Stimulated activated CD4-positive, alpha-beta T cell treated with anti-CD3 and anti-CD28 coated beads, Interleukin-12 subunit alpha, Interleukin-12 subunit beta, amount 100 ng/mL, for 48 hours (primary cell): ENCODE results near the gene KCNK10.

Experiments
- DNase-seq, 3 donors: peaks; one replicate each; pipeline ENCODE4 v3.0.0-alpha.2; 2020; ENCODE audit warnings: low read depth in 2 of 3, low spot score in 1 of 3

KCNK10 gene

GRCh38 chr14:88321692-88322503 is 1.2 kb downstream of the KCNK10 start:
- DNase-seq: no peak

DNA sequence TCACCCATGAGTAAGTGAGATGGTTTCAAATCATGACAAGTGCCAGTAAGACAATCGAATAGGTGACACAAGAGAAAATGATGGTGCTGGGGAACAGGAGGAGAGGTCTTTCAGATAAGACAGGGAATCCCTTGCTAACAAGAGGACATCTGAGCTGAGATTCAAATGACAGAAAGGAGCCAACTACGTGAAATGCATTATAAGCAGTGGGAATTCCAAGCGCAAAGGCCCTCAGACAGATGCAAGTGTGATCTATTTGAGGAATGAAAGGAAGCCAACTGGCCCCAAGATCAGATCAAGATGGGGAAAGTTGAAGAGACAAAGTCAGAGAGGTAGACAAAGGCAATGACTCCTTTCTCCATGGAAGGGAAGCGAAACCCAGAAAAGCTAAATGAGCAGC is 4.7 kb downstream of the KCNK10 start:
- DNase-seq: no peak

- no peak for DNase-seq
Observed at GRCh38 chr14:88316521-88316920, 6.5 kb downstream of the KCNK10 start.

- DNase-seq: no peak
Observed at GRCh38 chr14:88312257-88312656, 10.8 kb downstream of the KCNK10 start.

GRCh38 chr14:88311780-88312179 is 11.3 kb downstream of the KCNK10 start:
- no peak for DNase-seq

- DNase-seq: no peak
Observed at GRCh38 chr14:88310449-88310848, 12.6 kb downstream of the KCNK10 start.

DNA sequence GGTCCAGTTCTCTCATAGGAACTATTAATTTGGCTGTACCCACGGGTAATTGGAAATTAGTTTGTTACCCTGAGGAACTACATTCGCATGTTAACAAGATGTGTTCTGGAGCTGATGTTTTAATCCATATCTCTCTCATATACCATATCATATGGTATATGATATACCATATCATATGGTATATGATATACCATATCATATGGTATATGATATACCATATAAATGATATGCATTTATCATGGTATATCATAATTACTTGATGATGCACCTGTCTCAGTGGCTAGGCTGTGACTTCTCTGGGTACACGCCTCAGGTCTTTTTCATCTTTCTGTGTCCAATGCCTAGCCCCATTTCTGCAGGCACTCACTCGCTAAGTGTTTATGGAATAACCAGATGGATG is 13.0 kb downstream of the KCNK10 start:
- DNase-seq: no peak

GRCh38 chr14:88305528-88306322 is 17.3 kb downstream of the KCNK10 start:
- no peak for DNase-seq

- no peak for DNase-seq
Observed at GRCh38 chr14:88303041-88303440, 20.0 kb downstream of the KCNK10 start.

- no peak for DNase-seq
Observed at GRCh38 chr14:88301381-88301780, 21.7 kb downstream of the KCNK10 start.

- DNase-seq: no peak
Observed at GRCh38 chr14:88300817-88301216, 22.3 kb downstream of the KCNK10 start.

DNA sequence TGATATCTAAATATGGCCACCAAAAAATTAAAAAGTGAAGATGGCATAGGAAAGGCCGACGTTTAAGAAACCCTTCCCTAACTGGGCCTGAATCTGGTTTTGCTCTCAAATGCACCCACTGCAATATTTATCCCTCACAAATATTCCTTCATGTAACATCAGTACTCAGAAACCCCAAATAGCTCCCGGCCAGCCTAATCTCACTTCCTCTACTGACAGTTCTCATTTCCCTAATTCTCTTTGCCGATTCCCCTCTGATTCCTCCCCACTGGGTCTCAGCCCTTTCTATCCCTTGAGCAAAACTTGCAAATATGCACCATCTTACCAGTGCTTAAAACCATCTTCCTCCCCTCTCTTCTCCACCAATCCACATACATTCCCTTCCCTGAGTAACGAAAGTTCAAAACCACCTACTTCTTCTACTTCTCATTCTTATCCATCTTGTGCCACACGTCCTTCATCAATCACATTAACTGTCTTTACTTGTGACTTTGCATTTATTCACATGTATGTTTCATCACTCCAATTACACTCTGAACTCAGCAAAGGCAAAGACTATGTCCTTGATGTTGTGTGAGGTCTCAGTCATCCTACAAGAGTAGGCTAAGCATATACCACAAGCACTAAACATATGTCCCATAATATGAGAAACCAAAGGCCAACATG is 23.1 kb downstream of the KCNK10 start:
- DNase-seq: no peak

DNA sequence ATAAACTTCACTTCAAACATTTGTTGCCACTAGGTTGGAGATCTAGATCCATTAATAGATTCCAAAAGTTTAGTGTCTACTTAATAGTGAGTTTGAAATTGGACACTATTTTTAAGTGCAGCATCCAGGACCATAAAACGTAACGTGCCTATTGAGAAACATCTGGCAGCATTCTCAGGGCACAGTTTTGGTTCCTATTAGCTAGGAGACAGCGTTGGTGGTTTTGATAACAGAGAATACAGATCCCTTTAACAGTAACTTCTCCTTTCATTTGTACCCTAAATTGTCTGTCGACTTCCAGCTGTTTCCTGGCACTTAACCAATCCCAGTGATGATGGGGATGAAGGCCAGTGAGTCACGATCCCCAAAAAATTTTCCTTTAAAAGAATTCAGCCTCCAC is 25.8 kb downstream of the KCNK10 start:
- DNase-seq: no peak

- no peak for DNase-seq
Observed at GRCh38 chr14:88296351-88296750, 26.7 kb downstream of the KCNK10 start.

DNA sequence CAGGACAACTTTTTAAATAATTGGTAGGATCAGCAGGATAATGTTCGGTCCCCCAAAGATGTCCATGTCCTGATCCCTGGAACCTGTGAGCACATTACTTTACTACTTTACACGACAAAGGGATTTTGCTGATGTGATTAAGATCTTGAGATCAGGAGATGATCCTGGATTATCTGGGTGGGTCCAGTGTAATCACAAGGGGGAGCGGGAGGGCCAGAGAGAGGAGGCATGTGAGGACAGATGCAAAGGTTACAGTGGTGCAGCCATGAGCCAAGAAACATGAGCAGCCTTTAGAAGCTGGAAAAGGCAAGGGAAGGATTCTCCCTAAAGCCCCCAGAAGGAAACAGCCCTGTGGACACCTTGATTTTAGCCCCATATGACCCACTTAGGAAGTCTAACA is 33.1 kb downstream of the KCNK10 start:
- no peak for DNase-seq

DNA sequence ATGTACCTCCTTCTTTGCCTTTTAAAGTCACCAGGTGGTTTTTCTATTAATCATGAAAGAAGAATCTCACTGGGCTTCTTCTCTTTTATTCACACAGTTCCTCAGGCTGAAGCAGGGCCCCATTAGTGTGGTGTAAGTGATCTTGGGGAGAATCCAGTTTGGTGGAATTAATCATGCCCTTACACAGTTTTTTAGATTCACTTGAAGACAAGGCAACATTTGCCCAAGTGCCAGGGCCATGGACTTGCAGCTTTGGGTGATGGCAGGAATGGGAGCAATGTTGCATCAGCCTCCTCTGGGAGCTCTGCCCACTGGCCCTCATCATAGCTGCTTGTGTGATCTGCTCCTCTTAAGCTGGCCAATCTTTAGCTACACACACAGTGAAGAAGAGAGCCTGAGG is 33.8 kb downstream of the KCNK10 start:
- DNase-seq: no peak

DNA sequence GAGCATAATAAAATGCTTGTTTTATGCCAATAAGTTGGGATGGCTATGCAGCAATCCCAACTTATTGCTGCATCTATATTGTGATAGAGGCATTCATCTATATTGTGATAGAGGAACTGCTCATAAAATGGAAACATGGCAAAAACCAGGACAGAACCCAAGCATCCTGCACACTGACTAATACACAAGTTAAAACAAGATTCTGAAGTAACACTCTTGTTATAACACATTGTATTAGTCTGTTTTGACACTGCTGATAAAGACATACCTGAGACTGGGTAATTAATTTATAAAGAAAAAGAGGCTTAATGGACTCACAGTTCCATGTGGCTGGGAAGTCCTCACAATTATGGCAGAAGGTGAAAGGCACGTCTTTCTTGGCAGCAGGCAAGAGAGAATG is 36.8 kb downstream of the KCNK10 start:
- DNase-seq: no peak

- DNase-seq: no peak
Observed at GRCh38 chr14:88281447-88281846, 41.6 kb downstream of the KCNK10 start.

DNA sequence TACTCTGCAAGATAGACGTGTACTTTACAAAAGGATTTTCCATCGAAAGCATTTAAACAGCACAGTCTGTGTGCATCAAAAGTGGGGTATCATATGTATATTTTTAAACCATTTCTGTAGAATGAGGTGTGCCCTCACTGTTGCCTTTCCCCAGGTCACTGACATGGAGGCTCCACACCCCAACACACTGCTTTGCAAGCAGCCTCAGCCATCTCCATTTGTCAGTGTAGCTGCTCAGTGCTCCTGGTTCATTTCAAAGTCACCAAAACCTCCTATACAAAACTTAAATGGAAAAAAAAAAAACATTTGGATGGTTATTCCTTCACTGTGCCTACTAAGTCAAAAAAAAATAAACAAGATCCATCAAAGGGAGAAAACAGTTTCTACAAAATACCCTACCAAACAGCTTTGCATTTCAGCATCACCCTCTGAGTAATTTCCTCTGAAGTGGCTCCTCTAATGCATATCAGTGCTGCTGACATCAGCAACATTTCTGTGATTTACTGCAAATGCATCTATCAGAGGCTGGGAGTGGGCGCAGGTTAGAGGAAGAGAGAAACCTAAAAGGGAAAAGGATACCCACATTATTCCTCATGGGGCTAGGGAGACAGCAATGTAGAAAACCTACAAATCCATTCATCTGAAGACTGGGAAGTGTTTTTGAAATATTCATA is 46.0 kb downstream of the KCNK10 start:
- DNase-seq: no peak

- no peak for DNase-seq
Observed at GRCh38 chr14:88272390-88273269, 50.4 kb downstream of the KCNK10 start.
